AG10803 (cell line): ENCODE results near the gene INTS2.

Source experiments
- DNase-seq: peaks from one replicate; pipeline ENCODE4 v3.0.0; 2010; ENCODE audit warnings: low read depth
- H3K4me3 ChIP-seq: 2 replicates; pipeline ENCODE4 v1.5.1; 2011; ENCODE audit warnings: mild to moderate bottlenecking, low read length, control low read depth
- TF ChIP-seq, protein P1 (sequence below): conservative IDR thresholded peaks from 2 replicates; pipeline ENCODE4 v1.5.1; 2011; ENCODE audit warnings: mild to moderate bottlenecking, low read length, control low read depth, inconsistent platforms

Gene INTS2

DNA sequence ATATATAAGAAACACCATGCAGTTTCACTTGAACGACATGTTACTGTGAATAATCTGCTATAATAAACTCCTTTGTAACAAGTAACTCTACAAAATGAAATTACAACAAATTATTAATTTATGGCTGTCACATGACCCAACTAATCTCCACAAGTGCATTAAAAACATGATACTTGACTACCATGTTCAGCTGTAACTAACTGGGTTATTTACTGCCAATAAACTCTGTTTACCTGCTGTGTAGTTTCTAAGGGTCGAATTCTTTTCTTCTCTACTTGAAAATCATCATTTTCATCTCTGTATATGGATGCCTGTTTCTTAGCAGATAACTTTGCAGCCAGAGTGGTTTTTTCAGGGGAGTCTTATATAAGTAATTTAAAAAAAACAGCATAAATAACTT is 78.9 kb downstream of the INTS2 start:
- TF ChIP-seq, protein P1, sequence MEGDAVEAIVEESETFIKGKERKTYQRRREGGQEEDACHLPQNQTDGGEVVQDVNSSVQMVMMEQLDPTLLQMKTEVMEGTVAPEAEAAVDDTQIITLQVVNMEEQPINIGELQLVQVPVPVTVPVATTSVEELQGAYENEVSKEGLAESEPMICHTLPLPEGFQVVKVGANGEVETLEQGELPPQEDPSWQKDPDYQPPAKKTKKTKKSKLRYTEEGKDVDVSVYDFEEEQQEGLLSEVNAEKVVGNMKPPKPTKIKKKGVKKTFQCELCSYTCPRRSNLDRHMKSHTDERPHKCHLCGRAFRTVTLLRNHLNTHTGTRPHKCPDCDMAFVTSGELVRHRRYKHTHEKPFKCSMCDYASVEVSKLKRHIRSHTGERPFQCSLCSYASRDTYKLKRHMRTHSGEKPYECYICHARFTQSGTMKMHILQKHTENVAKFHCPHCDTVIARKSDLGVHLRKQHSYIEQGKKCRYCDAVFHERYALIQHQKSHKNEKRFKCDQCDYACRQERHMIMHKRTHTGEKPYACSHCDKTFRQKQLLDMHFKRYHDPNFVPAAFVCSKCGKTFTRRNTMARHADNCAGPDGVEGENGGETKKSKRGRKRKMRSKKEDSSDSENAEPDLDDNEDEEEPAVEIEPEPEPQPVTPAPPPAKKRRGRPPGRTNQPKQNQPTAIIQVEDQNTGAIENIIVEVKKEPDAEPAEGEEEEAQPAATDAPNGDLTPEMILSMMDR = no peak
- no peak for DNase-seq
- H3K4me3 ChIP-seq = no peak overlapping the region

DNA sequence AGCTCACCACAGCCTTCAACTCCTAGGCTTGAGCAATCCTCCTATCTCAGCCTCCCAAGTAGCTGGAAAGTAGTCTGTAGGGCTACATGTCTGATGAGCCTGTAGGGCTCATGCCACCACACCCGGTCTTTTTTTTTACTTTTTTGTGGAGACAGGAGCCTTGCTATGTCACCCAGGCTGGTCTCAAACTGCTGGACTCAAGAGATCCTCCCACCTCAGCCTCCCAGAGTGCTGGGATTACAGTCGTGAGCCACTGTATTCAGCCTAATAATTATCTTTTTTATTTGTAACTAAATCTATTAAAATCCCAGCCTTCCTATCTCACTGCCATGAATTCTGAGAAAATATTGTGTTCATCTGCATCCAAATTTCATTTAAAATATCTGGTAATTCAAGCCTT is 79.5 kb downstream of the INTS2 start:
- TF ChIP-seq, protein P1 = no peak
- no peak overlapping the region for H3K4me3 ChIP-seq
- DNase-seq = no peak

DNA sequence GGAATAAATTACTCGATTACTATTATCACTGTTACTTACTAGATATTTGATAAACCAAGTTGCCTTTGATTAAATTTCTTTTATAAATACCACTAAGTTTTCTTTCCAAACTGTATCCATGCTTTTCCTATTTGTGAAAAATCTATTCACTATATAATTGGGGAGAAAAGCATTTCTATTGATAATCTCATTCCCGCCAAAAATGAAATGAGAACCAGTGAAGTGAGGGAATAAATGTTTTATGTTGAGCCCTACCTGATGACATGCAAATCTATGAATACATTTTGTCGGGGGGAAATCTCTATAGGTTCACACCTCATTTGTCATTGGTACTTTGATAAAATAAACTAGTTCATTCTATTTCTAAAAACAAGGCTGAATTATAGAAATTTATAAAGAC is 80.1 kb downstream of the INTS2 start:
- TF ChIP-seq, protein P1 = no peak
- no peak overlapping the region for H3K4me3 ChIP-seq
- DNase-seq = no peak

DNA sequence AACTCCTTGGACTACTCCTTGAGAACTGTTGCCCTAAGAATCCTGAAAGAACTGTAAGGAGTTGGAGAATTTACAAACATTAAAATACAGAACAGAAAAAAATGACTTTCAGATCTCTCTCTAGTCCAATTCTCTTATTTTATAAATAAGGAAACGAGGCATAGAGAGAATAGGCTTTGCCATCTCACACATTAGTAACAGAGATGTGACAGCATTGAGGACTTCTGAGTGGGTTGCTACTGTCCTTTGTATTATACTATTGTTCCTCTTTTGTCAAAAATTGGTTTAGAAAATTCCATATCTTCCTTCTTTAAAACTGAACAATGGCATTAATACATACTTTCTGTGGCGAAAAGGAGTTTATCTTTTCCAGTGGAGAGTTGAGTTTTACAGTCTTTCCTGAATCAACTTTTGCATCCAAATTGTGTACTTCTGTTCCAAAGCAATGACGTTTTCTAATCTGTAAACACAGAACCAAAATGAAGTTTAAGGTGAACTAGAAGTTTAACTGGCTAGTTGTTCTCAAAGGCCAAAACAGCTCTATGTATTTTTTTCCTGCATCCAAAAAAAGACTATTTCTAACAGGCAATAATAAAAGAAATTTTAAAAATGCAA is 80.9 kb downstream of the INTS2 start:
- TF ChIP-seq, protein P1 = no peak
- DNase-seq = no peak
- H3K4me3 ChIP-seq = no peak overlapping the region

DNA sequence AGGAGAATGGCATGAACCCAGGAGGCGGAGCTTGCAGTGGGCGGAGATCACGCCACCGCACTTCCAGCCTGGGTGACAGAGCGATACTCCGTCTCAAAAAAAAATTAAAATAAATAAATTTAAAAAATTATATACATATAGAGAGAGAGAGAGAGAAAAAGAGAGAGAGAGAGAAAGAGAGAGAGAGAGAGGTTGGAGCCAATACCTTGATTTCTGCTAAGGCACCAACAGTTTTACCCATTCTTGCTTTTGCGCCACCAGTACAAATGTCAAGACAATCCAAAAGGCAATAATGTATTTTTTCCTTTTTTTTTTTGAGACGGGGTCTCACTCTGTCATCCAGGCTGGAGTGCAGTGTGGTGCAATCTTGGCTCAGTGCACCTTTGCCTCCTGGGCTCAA is 81.7 kb downstream of the INTS2 start:
- DNase-seq = no peak
- TF ChIP-seq, protein P1 = no peak
- no peak overlapping the region for H3K4me3 ChIP-seq

DNA sequence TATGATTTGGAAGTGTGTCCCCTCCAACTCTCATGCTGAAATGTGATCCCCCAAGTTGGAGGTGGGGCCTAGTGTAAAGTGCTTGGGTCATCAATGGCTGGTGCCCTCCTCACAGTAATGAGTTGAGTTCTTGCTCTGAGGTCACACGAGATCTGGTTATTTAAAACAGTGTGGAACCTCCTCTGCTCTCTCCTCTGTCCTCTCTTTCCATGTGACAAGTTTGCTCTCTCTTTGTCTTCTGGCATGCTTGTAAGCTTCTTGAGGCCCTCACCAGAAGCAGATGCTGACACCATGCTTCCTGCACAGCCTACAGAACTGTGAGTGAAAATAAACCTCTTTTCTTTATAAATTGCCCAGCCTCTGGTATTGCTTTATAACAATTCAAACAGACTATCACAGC is 84.3 kb downstream of the INTS2 start:
- DNase-seq = no peak
- TF ChIP-seq, protein P1 = no peak
- no peak overlapping the region for H3K4me3 ChIP-seq

DNA sequence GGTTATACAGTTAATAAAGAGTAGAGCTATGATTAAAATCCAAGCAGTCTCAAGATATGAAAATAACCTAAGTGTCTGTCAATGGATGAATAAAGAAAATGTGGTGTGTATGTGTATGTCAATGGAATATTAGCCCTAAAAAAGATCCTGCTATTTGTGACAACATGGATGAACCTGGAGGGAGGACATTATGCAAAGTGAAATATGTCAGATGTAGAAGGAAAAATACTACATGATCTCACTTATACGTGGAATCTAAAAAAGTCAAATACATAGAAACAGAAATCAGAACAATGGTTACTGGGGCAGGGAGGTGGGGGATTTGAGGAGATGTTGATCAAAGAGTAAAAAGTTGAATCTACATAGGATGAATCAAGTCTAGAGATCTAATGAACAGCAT is 84.9 kb downstream of the INTS2 start:
- TF ChIP-seq, protein P1 = no peak
- DNase-seq = no peak
- no peak overlapping the region for H3K4me3 ChIP-seq
